Heart left ventricle (tissue), 13 donors: Measurements from ENCODE around the gene PDGFC.

Experiments used
- POLR2A ChIP-seq, 2 donors: fragments of 450-650 bp; IDR thresholded peaks; one replicate each; pipeline ENCODE4 v1.6.1; 2017; ENCODE audit warnings: antibody characterized with exemption in 2 of 2, mild to moderate bottlenecking in 2 of 2, moderate library complexity in 2 of 2
- TF ChIP-seq, protein P1 (sequence below), 12 donors: fragments of 200-600 bp; sonication (generic) in 4 of 12; IDR thresholded peaks; one replicate each; pipeline versions ENCODE4 v1.5.0 to v1.8.0; 2018 to 2022; ENCODE audit warnings: antibody characterized with exemption in 12 of 12, mild to moderate bottlenecking in 5 of 12
- donor health status: ischemic (EF 13 %, LVEDD 7.1; RV severe dilation, severe dysfunction).
- donor health status: DM: no; HTN: yes; CAD: no.
- donor health status: DM: no; HTN: no; CAD: no.
- donor health status: ischemic (EF 25% LVEDD 6.9; RV normal size, moderate dysfunction).
- donor health status: ischemic (EF 25% LVEDD 5.7; RV mildly dilated, moderate dysfunction).
- donor health status: ischemic (EF 35%, LVEDD 5.7; RV mildly dilated, moderate dysfunction).
- donor health status: nonischemic (EF 11% LVEDD 7.7; RV severe dilation, severe dysfunction).
- donor health status: DM: yes; HTN: yes; CAD: no.
- donor health status: PGD.
- donor health status: ischemic (EF 29% LVEDD 5.4; RV normal size, mild dysfunction).
- donor health status: nonischemic (EF 23%, LVEDD 6.1; RV moderate dilation, normal function).

- TF ChIP-seq, protein P1, sequence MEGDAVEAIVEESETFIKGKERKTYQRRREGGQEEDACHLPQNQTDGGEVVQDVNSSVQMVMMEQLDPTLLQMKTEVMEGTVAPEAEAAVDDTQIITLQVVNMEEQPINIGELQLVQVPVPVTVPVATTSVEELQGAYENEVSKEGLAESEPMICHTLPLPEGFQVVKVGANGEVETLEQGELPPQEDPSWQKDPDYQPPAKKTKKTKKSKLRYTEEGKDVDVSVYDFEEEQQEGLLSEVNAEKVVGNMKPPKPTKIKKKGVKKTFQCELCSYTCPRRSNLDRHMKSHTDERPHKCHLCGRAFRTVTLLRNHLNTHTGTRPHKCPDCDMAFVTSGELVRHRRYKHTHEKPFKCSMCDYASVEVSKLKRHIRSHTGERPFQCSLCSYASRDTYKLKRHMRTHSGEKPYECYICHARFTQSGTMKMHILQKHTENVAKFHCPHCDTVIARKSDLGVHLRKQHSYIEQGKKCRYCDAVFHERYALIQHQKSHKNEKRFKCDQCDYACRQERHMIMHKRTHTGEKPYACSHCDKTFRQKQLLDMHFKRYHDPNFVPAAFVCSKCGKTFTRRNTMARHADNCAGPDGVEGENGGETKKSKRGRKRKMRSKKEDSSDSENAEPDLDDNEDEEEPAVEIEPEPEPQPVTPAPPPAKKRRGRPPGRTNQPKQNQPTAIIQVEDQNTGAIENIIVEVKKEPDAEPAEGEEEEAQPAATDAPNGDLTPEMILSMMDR (IDR thresholded peaks at IDR 0.05), result no peak
- no peak for TF ChIP-seq POLR2A (IDR thresholded peaks at IDR 0.05)
Observed at GRCh38 chr4:156913234-156913633, 58.4 kb downstream of the PDGFC start.
